ENCODE measurements around the gene ZNF280C.
"Not testable (repeated sequence)": the region's sequence is repeated elsewhere in the genome, so short reads cannot be mapped to it uniquely, and the experiment has no call there.

The ZNF280C gene, protein sequence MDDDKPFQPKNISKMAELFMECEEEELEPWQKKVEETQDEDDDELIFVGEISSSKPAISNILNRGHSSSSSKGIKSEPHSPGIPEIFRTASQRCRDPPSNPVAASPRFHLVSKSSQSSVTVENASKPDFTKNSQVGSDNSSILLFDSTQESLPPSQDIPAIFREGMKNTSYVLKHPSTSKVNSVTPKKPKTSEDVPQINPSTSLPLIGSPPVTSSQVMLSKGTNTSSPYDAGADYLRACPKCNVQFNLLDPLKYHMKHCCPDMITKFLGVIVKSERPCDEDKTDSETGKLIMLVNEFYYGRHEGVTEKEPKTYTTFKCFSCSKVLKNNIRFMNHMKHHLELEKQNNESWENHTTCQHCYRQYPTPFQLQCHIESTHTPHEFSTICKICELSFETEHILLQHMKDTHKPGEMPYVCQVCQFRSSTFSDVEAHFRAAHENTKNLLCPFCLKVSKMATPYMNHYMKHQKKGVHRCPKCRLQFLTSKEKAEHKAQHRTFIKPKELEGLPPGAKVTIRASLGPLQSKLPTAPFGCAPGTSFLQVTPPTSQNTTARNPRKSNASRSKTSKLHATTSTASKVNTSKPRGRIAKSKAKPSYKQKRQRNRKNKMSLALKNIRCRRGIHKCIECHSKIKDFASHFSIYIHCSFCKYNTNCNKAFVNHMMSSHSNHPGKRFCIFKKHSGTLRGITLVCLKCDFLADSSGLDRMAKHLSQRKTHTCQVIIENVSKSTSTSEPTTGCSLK

DNA sequence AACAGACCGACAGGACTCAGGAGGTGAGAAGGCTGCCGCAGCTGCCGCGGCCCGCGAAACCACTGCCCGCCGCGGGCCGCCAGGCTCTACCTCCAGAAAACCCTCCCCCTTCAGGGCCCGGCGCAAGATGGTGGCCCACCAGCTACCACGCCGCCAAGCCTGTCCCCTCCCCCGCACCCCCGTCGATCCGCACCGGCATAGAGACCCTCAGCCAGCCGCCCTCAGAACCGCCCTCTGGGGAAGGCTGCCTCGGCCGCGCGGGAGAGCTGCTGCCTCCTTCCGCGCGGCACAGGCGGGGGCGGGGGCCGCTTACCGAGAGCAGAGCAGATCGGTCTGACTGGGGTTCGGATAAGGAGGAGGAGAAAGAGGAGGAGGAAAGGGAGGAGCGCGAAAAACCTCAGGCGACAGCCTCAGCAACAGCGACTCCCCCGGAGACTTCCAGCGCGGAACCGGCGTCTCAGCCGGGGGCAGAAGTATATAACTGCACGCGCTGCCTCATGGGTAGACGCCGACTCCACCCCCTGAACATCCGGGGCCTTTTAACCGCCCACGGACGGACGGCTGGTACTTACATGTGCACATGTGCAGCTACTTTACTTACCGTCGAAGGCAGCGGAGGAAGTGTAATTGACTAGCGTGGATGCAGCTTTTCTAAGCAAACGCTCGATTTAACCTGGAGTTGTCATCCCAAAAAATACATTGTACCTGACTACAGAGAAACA is at the start of gene ZNF280C:
TSS of gene ZNF280C (minus strand) at position 451 of the 722 bp plus-strand sequence. CDS start 8,450 bp downstream, outside the sequence.
- peak; percentile 93 for DNase-seq

DNA sequence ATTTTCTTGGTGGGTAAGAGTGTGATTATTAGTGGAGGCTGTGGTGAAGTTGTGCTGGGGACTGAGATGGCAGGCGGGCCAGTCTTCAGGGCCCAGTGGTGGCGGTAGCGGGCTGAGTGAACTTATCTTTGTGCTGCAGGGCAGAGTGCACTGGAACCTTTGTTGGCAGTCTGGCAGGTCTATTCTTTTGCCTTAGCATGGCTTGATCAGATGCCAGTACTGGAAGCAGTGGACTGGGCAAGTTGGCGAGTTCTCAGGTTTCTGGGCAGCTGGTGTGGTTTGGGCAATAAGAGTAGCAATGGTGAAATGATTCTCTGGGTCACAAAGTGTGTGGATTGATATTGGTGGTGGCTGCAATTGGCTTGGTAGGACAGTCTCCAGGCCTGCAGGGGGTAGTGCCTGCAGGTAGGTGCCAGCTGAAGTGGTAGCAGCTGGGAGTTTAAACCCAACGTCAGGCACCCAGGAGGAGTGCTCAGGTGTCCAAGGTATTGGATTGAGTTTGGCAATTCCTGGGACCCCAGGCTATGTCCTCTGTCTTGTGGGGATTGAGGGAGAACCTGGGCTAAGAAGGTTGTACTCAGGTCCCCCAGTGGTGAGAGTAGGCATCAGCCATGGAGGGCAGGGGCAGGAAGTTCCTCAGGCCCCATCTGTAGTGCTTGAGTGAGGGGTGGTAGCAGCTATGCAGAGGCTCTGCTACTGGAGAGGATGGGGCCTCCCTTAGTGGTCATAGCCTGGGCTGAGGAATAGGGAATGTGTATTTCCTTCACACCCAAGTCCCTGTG is 36.1 kb upstream of the ZNF280C start:
- DNase-seq: no peak

DNA sequence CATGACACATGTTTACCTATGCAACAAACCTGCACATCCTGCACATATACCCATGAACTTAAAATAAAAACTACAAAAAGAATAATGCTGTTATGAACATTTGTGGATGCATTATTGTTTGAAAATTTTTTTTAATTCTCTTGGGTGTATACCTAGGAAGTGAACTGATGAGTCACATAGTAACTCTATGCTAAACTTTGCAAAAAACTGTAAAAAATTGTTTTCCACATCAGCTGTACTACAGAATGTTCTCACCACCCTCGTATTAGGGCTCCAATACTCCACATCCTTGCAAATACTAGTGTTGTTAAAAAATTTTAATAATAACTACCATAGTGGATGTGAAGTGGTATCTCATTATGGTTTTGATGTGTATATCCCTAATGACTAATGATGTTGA is 33.3 kb upstream of the ZNF280C start:
- DNase-seq: no peak

DNA sequence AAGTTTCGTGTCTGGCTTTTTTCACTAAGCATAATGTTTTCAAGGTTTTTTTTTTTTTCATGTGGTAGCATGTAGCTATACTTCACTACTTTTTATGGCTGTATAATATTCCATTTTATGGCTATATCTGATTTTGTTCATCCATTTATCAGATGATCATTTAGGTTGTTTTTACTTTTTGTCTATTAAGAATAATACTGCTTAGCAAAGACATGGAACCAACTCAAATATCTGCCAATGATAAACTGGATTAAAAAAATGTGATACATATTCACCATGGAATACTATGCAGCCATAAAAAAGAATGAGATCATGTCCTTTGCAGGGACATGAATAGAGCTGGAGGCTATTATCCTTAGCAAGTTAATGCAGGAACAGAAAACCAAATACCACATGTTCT is 32.7 kb upstream of the ZNF280C start:
- no peak for DNase-seq

DNA sequence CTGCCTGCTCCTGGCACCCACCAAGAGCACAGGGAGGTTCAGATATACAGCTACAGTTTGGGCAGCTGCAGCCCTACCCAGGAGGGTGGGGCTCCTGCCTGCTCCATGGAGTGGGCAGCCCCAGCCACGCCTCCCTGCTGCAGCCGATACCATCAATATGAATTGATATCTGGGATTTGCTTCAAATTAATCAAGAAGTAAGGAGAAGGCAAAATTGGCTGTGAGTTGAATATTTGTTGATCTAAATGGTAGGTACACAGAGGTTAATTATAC is 31.2 kb upstream of the ZNF280C start:
- no peak for DNase-seq

DNA sequence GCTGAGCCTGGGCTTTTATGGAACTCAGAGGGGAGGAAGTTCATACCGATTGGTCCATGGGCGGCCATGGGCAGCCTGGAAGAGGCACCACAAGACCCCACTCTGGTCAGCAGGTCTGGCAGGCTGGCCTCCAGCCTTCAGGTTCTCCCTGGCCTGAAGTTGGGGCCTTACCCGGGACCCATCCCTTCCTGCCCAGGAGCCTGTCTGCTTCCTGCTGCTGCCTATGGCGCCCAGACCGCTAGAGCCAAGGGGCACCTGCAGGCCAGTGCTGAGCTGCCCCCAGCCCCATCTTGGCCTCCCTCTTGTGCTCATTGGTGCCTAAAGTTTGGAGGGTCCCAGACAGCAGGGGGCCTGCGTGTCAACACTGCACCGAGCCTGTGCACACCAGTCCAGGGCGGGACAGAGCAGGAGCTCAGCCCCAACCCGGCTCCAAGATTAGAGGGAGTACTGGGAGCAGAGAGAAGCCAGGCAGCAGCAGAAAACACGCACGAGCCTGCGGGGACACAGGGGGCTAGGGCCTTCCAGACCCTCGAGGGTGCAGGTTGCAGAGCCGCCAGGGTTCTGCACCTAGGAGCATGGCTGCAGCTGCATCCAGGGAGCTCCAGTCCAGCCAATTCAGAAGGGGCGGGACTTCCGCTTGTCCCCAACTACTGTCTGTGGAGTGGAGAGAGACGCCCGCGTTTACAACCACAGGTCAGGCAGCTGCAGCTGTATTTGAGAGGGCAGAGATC is 30.7 kb upstream of the ZNF280C start:
- DNase-seq: peak; percentile 3

DNA sequence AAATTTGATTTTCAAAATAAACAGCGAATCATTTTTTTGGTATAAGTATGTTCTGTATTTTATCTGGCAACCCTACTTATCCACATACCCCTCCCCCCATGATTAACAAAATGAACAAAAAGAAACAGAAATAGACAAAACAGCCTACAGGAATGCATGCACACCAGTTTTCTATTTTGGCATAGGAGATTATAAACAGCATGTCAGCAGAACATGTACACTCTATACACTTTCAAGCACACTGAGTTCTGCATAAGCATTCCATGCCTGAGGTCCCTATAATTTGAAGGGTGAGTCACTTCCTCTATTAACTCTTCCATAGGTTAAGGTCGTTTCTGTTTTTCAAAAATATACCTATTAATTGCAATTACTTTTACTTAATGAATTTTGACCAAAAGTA is 28.0 kb upstream of the ZNF280C start:
- no peak for DNase-seq

DNA sequence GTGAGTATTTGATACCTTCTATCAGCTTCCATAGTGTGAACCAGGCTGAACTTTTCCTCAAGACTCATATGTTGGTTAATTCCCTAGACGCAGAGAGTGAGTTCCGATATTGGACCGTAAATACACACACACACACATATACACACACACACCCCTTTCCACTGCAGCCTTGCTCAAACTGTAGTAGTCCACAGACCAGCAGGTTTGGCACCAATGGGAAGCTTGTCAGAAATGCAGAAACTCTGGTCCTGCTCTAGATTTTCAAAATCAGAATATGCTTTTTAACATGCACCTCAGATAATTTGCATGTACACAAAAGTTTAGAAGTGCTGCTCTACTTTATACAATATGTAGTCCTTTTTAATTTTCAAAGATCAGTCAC is 27.6 kb upstream of the ZNF280C start:
- no peak for DNase-seq

DNA sequence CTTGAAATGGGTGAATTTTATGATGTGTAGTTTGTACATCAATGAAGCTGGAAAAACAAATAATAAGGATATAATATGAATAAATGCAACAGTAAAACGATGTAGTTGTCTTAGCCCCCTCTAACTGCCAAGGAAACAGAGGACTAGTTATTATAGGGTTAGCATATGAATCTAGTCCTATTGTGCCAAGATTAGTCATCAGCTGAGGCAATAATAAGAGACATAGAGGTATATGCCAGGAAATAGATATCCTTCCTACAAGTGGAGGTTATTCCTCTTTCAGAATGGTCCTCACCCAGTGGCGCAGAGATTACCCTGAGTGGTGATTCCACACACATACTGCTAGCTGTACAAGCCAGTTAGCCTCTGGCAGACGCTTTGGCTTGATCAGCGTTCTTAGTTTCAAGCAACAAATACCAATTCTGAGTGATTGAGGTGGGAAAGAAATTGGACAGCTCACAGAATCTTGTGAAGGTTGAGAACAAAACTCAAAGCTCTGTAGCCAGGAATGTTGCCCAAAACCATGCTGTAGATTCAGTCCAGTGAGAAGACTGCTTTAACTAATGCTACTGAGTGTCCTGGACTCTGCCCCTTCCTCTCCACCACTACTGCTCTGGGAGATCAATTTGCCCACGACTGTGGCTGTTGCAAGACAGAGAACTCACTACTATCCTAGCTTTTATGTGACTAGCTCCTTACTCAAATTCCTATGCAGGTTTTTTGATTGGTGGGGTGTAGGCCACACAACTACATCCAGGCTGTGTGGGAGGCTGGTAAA is 27.0 kb upstream of the ZNF280C start:
- no peak for DNase-seq

DNA sequence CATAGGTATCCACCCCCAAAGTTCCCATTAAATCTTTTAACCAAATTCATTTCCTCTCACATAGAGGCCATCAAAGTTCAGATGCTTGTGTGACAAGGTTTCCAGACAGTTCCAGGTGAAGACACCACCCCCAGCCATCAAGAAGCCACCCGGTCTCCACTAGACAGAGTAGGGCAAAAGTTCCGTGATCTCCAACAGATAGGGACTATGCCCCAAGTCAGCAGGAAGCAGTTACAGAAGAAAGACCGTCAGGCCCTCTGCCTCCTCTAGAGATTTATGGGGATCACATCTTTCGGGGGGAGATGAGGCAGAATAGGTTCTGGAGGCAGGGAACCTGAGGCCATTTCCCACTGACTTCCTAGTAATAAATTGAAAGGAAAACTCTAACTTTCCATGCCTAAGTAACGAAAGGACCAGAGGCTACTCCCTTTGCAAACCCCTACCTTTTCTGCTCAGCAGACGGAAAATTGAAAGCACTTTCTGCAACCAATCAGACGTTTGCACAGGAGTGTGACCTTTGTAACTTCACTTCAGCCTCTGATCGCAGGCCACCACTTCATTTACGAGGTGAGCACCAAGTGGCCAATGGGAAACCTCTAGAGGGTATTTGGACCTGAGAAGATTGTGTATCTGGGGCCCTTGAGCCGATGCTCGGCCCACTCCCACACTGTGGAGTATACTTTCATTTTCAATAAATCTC is 18.5 kb upstream of the ZNF280C start:
- no peak for DNase-seq

DNA sequence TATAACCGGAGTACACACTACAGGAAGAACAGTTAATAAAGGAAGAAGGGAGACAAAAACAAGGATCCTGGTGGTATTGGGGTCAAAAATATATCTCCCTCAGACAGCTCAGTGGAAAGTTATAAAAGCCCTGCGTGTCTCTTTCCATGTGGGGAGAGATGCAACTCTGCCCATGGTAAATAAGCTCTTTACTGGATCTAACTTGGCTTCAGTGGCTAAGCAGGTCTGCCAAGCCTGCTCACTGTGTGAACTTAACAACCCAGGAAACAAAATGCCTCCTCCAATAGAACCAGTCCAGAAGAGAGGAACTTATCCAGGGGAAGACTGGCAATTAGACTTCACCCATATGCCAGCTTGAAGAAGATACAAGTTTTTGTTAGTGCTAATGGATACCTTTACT is 17.0 kb upstream of the ZNF280C start:
- DNase-seq: no peak

DNA sequence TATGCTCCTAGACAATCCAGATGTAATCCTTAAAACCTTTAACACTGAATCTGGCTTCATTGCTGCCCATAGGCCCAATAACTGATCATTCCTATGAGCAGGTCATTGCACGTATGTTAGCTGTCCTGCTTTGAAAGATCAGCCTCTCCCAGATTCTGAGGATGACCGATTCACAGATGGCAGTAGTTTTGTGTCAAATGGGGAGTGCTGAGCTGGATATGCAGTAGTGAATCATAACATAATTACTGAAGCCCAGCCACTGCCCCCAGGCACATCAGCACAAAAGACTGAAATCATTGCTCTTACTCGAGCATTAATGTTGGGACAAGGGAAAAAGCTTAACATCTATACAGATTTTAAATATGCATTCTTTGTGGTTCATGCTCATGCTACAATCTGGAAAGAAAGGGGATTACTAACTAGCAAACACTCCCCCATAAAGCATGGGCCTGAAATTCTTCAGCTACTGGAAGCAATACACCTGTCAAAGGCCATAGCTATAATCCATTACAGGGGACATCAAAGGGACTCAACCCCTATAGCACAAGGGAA is 16.4 kb upstream of the ZNF280C start:
- DNase-seq: no peak

DNA sequence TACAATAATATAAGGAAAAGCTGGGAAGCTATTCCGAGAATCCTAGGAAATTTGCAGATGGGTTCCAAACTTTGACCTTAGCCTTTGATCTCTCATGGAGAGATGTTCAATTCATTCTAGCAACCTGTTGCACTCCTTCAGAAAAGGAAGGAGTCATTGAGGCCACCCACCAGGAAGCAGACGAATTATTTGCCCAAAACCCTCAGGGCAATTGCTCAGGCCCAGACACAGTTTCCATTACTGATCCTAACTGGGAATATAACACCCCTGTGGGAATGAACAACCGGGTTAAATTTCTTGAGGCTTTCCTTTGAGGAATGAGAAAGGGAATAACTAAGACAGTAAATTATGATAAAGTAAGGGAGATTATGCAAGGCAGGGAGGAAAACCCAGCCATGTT is 13.5 kb upstream of the ZNF280C start:
- DNase-seq: no peak

DNA sequence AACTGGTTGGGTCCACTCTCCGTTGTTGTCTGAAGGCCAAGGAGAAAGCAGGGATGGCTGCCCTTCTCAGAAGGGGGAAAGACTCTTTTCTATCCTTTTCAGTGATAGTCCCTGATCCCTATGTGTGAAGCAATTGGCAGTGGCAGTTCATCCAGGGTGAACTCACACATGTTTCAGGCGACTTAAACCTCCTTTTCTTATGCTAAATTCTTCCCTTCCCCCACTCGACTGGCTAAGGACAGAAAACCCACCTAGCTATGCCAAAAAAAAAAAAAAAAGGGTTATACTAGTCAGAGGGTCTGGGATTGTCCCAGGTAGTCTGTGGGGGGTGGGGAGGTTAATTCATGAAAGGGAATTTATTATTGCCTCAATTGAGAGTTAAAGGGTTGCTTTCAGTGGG is 12.2 kb upstream of the ZNF280C start:
- no peak for DNase-seq

DNA sequence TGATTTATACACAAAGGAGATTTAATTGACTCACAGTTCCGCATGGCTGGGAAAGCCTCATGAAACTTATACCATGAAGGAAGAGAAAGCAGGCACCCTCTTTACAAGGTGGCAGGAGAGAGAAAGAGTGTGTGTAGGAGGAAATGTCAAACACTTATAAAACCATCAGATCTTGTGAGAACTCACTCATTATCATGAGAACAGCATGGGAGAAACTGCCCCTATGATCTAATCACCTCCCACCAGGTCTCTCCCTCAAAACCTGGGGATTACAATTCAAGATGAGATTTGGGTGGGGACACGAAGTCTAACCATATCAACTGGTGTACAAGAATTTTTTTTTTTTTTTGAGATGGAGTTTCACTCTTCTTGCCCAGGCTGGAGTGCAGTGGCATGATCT is 3.6 kb upstream of the ZNF280C start:
- not testable (repeated sequence) for DNase-seq

DNA sequence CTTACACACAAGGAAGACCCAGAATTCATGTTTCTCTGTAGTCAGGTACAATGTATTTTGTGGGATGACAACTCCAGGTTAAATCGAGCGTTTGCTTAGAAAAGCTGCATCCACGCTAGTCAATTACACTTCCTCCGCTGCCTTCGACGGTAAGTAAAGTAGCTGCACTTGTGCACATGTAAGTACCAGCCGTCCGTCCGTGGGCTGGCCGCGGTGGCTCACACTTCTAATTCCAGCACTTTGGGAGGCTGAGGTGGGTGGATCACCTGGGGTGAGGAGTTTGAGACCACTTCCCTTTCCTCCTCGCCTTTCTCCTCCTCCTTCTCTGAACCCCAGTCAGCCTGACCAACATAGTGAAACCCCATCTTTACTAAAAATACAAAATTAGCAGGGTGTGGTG is 692 bp upstream of the ZNF280C start:
- not testable (repeated sequence) for DNase-seq

DNA sequence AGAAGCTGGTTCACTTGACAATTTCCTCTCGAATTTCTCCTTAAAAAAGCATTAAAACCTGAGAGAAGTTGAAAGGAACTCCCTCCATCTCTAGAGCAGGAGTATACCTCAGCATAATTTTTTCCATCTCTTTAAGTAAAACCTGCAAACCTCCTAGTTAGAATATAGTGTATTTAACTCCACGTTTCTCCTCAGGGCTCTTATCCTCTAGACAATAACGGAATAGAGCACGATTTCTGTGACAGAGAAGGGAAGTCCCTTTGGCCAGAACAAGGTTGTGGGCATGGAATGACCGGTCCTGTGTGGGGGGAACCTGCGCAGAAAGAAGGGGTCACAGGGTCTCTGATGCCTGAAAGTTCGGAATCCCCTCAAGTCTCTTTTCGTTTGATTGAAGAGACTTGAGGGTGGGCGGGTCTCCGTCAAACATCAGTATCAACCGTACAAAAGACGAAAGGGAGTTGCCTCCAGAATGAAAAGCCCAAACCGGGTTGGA is 697 bp downstream of the ZNF280C start:
- peak; percentile 13 for DNase-seq

DNA sequence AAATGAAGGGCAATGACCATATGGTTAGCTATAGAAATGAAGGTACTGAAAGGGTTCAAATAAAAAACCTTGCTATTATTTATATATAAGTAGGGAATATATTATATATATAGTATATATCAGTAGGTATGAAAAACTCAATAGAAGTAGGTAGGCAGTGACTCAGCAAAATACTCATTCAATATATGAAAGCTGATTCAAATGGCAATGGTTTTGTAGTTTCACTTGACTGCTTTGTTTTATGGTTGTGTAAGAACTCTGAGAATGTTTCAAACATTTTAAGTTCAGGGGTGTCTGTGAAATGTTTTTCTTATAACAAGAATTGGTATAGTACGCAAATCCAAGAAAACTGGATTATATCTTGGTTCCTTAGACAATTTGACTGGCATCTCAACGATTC is 4.1 kb downstream of the ZNF280C start:
- DNase-seq: peak; percentile 34

DNA sequence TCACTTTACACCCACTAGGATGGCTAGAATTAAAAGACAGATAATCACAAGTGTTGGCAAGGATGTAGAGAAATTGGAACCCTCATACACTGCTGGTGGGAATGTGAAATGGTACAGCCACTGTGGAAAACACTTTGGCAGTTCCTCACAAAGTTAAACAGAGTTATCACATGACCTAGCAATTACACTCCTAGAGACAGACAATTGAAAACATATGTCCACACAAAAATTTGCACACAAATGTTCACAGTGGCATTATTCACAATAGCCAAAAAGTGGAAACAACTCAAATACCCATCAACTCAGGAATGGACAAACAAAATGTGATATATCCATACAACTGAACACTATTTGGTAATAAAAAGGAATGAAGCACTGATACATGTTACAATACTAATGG is 5.7 kb downstream of the ZNF280C start:
- no peak for DNase-seq

DNA sequence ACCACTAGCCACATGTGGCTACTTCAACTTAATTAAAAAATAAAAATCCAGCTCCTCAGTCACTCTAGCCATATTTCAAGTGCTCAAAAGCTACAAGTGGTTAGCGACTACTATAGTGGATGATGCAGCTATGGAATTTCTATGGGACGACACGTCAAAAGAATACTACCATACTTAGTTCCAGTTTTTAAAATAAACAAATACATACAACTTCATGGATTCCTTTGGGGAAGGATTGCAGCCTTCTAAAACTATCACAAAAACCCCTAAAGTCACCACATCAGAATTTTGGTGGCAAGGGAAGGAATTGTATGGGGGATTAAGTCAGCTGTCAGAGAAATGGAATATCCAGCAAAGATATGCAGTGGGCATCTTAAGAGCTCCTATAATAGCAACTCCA is 6.5 kb downstream of the ZNF280C start:
- no peak for DNase-seq

Measured in hematopoietic multipotent progenitor cell treated with erythropoietin and hydrocortisone succinate and interleukin-3 and kit ligand, for 6 days (in vitro differentiated cells).